ENCODE measurements around the gene STRN. TPM values are rescaled to one million over a fixed set of nuclear protein-coding genes. Genes with fewer than 3 reads are reported as not detected.

The STRN gene
- total RNA-seq, 1 experiment from 2014 or later: 34.1 TPM

DNA sequence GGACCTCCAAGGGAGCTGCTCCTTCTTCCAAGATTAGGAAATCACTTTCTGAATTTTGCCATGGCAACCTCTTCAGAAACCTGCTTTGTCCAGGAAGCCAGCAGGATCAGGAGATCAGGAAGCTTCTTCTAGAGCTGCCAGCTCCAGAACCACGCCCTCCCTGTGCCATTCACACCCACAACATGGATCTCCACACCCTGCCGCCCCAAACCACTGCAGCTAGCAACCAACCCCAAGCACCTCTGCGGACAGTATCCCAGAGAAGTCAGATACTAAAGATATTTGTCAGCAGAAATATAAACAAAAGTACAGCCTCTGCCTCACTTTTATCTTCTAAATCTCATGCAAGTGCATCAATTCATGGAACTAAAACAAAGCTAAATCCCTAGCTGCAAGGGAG is 163.4 kb downstream of the STRN start:
- no peaks in the 10 kb centered on the region for H4K20me1 ChIP-seq (ENCODE audit: insufficient read depth, low read depth, low read length)
- no peak overlapping the region for H3K4me3 ChIP-seq (ENCODE audit: low read length)
- no peaks in the 10 kb centered on the region for H3K9me2 ChIP-seq (replicated peaks; ENCODE audit: insufficient read depth, low read length)
- H3K4me2 ChIP-seq (ENCODE audit: low read depth, low read length, poor library complexity, severe bottlenecking): no peak overlapping the region
- H3K9ac ChIP-seq (ENCODE audit: low read length): no peak overlapping the region
- H3K27me3 ChIP-seq (ENCODE audit: low read length): no peaks in the 10 kb centered on the region
- no peaks in the 10 kb centered on the region for H3K4me1 ChIP-seq (ENCODE audit: low read length)
- H2AFZ ChIP-seq (ENCODE audit: low read length): no peak overlapping the region
- H3K79me2 ChIP-seq (ENCODE audit: low read length): no peaks in the 10 kb centered on the region
- DNase-seq: no peak
- no peak overlapping the region for H3K27ac ChIP-seq (ENCODE audit: low read length)
- H3K9me3 ChIP-seq (ENCODE audit: low read length): no peaks in the 10 kb centered on the region
- no peaks in the 10 kb centered on the region for H3K36me3 ChIP-seq (ENCODE audit: insufficient read depth, low read length)

DNA sequence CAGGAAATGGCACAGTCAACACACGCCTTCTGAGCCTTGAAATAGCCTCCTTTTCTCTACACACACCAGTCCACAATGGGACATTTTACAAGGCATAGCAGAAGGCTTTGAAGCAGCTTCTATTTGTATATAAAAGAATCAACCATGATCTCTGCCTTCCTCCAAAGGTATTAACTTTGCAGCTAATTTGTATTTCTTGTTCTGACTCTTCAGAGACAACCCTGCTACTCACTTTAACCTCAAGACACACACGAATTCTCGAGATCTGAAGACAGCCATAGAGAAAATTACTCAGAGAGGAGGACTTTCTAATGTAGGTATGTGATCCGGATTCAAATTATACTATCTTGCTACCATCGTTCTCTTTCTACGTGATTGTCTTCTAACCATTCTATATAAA is 165.2 kb downstream of the STRN start:
- no peak overlapping the region for H3K27ac ChIP-seq (ENCODE audit: low read length)
- H3K9ac ChIP-seq (ENCODE audit: low read length): no peak overlapping the region

DNA sequence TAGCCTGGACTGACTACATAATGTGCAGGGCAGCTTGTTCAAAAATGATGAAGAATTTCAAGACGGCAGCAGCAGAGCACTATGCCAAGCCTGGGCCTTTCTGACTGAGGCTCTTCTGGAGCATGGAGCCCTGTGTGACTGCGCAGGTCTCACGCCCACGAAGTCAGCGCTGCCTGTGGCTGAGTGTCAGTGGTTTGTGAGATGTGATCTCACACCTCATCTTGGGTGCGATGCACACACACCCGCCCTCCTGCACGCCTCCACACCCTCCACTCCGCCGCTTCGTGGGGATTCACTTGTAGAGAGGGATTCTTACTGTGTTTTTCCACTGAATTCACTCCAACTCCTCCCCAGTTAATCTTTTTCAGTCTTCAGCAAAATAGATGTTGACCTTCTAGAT is 166.0 kb downstream of the STRN start:
- Histone ChIP-seq H3K36me3 (ENCODE audit: insufficient read depth, low read length) (no peaks in the 10 kb centered on the region), H3K9ac (ENCODE audit: low read length) (no peak overlapping the region), H3K4me2 (ENCODE audit: low read depth, low read length, poor library complexity, severe bottlenecking) (no peak overlapping the region), H4K20me1 (ENCODE audit: insufficient read depth, low read depth, low read length) (no peaks in the 10 kb centered on the region), H3K27me3 (ENCODE audit: low read length) (no peaks in the 10 kb centered on the region), H3K79me2 (ENCODE audit: low read length) (no peaks in the 10 kb centered on the region), H3K4me1 (ENCODE audit: low read length) (no peaks in the 10 kb centered on the region), H3K9me2 (replicated peaks; ENCODE audit: insufficient read depth, low read length) (no peaks in the 10 kb centered on the region), H3K27ac (ENCODE audit: low read length) (no peak overlapping the region), H3K4me3 (ENCODE audit: low read length) (no peak overlapping the region), H3K9me3 (ENCODE audit: low read length) (no peaks in the 10 kb centered on the region), H2AFZ (ENCODE audit: low read length) (no peak overlapping the region)
- DNase-seq: no peak

More for the DNA sequence above, 165.2 kb downstream of the STRN start:
- Histone ChIP-seq H3K36me3 (ENCODE audit: insufficient read depth, low read length) (no peaks in the 10 kb centered on the region), H2AFZ (ENCODE audit: low read length) (no peak overlapping the region), H3K79me2 (ENCODE audit: low read length) (no peaks in the 10 kb centered on the region), H3K27me3 (ENCODE audit: low read length) (no peaks in the 10 kb centered on the region), H3K9me3 (ENCODE audit: low read length) (no peaks in the 10 kb centered on the region), H3K4me1 (ENCODE audit: low read length) (no peaks in the 10 kb centered on the region), H4K20me1 (ENCODE audit: insufficient read depth, low read depth, low read length) (no peaks in the 10 kb centered on the region), H3K4me3 (ENCODE audit: low read length) (no peak overlapping the region), H3K4me2 (ENCODE audit: low read depth, low read length, poor library complexity, severe bottlenecking) (no peak overlapping the region), H3K9me2 (replicated peaks; ENCODE audit: insufficient read depth, low read length) (no peaks in the 10 kb centered on the region)
- DNase-seq: no peak

DNA sequence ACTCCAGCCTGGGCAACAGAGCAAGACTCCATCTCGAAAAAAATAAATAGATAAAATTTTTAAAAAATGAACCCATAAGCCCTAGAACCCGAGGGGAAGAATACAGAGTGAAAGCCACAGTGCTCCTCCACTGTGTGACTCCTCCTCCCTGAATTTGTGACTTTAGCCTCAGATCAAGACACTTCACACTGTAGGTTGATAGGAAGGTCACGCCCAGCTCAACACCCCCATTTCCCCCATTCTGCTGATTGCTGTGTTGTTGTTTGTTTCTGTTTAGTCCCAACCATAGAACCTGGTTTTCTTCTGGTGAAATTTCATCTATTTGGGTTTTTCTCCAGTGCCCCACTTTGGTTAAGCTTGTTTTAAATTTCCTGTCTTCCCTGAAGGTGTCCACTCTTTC is 167.6 kb downstream of the STRN start:
- Histone ChIP-seq H3K27ac (ENCODE audit: low read length) (no peak overlapping the region), H3K4me1 (ENCODE audit: low read length) (no peaks in the 10 kb centered on the region), H3K9me3 (ENCODE audit: low read length) (no peaks in the 10 kb centered on the region), H3K9ac (ENCODE audit: low read length) (no peak overlapping the region), H3K9me2 (replicated peaks; ENCODE audit: insufficient read depth, low read length) (no peaks in the 10 kb centered on the region), H3K36me3 (ENCODE audit: insufficient read depth, low read length) (no peaks in the 10 kb centered on the region), H3K27me3 (ENCODE audit: low read length) (no peaks in the 10 kb centered on the region), H2AFZ (ENCODE audit: low read length) (no peak overlapping the region), H4K20me1 (ENCODE audit: insufficient read depth, low read depth, low read length) (no peaks in the 10 kb centered on the region), H3K4me3 (ENCODE audit: low read length) (no peak overlapping the region), H3K79me2 (ENCODE audit: low read length) (no peaks in the 10 kb centered on the region), H3K4me2 (ENCODE audit: low read depth, low read length, poor library complexity, severe bottlenecking) (no peak overlapping the region)
- no peak for DNase-seq

DNA sequence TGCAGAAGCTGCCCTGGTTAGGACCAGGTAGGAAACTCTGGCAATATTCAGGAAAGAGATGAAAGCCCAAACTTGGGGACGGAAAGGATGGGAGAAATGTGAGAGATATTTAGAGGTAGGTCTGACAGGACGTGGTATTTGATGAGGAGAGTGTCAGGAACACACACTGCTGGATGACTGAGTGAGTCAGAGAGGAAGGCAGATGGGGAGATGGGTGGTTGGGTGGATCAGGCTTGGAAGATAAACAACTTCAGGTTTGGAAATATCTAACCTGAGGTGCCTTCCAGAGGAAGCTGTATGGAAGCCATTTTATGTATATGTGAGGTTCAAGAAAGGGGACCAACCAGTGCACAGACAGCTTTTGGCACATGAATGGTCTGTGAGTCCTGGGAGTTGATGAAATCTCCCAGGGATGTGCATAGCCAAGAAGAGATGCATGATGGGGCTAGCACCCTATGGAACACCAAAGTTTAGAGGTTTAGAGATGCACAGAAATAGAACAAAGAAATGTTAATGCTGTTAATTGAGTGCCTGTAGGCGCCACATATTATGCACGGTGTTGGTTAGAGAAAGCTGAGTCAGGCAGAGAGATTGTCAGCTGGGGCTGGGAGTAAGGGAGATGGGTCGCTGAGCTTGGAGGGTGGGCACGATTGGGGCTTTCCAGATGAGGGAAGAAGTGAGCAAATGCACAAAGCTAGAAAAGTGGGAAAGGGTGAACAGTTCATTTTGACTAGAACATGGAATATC is 168.8 kb downstream of the STRN start:
- H3K9ac ChIP-seq (ENCODE audit: low read length): no peak overlapping the region
- H3K9me3 ChIP-seq (ENCODE audit: low read length): no peaks in the 10 kb centered on the region
- H2AFZ ChIP-seq (ENCODE audit: low read length): no peak overlapping the region
- H3K36me3 ChIP-seq (ENCODE audit: insufficient read depth, low read length): no peaks in the 10 kb centered on the region
- no peaks in the 10 kb centered on the region for H3K4me1 ChIP-seq (ENCODE audit: low read length)
- H3K79me2 ChIP-seq (ENCODE audit: low read length): no peaks in the 10 kb centered on the region
- no peak overlapping the region for H3K4me3 ChIP-seq (ENCODE audit: low read length)
- no peak for DNase-seq
- H3K27ac ChIP-seq (ENCODE audit: low read length): no peak overlapping the region
- no peaks in the 10 kb centered on the region for H4K20me1 ChIP-seq (ENCODE audit: insufficient read depth, low read depth, low read length)
- no peak overlapping the region for H3K4me2 ChIP-seq (ENCODE audit: low read depth, low read length, poor library complexity, severe bottlenecking)
- H3K27me3 ChIP-seq (ENCODE audit: low read length): no peaks in the 10 kb centered on the region
- H3K9me2 ChIP-seq (replicated peaks; ENCODE audit: insufficient read depth, low read length): no peaks in the 10 kb centered on the region

Small RNAs within 50 kb of the gene (small RNA-seq; reads per million reads assigned to genes)
- not detected for gene RNU6-577P

Other genes starting within 250 kb of the STRN start
- 21.2 and 53.1 TPM in 2 replicates for gene HEATR5B, start 117.8 kb upstream of the STRN start, total RNA-seq (2014; rRNA removed; shearing (Covaris generic); ENCODE audit: low replicate concordance)
- gene GPATCH11, start 118.0 kb upstream of the STRN start, total RNA-seq (2014; rRNA removed; shearing (Covaris generic); ENCODE audit: low replicate concordance): 7.8 and 16.4 TPM in 2 replicates
- gene EIF2AK2, start 190.4 kb upstream of the STRN start, total RNA-seq (2014; rRNA removed; shearing (Covaris generic); ENCODE audit: low replicate concordance): 24.9 and 29.3 TPM in 2 replicates
- not detected in 2 replicates for gene SULT6B1, start 222.1 kb upstream of the STRN start, total RNA-seq (2014; rRNA removed; shearing (Covaris generic); ENCODE audit: low replicate concordance)
- 20.8 and 31.0 TPM in 2 replicates for gene CEBPZOS, start 230.0 kb upstream of the STRN start, total RNA-seq (2014; rRNA removed; shearing (Covaris generic); ENCODE audit: low replicate concordance)